ENCODE measurements around the gene PRND. TPM values are rescaled to one million over a fixed set of nuclear protein-coding genes. Genes with fewer than 3 reads are reported as not detected.
A peak's percentile ranks its signal among the peaks of the same experiment; 100 is the strongest.
"Not testable (repeated sequence)": the region's sequence is repeated elsewhere in the genome, so short reads cannot be mapped to it uniquely, and the experiment has no call there.

PRND gene
- total RNA-seq, 1 experiment from 2014 or later: 0.21 TPM

DNA sequence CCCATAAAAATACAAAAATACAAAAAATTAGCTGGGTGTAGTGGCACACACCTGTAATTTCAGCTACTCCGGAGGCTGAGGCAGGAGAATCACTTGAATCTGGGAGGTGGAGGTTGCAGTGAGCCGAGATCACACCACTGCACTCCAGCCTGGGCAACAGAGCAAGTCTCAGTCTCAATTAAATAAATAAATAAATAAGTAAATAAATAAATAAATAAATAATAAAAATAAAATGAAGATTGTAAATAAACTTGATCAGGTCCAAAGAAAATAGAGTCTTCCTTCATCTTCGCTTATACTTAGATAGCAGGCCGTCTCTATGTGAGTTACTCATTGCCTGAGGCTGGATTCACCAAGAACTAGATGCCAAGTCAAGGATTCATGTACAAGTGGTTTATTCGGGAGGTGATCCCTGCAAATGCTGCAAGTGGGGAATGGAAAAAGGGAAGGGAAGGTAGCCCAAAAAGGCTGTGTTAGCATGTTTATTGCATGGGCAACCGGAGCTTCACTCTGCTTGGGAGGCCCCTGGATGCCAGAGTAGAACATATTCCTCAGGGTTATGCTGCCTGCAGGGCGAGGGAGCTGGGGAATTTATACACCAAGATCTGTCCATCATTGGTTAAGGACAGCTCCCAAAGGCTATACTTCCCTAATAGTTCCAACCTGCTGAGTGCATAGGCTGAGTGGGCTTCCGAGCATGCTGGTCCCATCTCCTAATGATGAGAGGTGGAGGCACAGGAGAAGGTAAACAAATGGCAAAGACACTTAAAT, 16.3 kb downstream of the PRND start:
- H3K36me3 ChIP-seq (replicated peaks; ENCODE audit: control insufficient read depth, insufficient read depth, low read length): no peaks in the 10 kb centered on the region
- H3K27me3 ChIP-seq (ENCODE audit: control insufficient read depth, insufficient read depth, low read length): no peaks in the 10 kb centered on the region
- no peak overlapping the region for H3K4me3 ChIP-seq (ENCODE audit: insufficient read depth, low read depth, low read length)
- DNase-seq: no peak

DNA sequence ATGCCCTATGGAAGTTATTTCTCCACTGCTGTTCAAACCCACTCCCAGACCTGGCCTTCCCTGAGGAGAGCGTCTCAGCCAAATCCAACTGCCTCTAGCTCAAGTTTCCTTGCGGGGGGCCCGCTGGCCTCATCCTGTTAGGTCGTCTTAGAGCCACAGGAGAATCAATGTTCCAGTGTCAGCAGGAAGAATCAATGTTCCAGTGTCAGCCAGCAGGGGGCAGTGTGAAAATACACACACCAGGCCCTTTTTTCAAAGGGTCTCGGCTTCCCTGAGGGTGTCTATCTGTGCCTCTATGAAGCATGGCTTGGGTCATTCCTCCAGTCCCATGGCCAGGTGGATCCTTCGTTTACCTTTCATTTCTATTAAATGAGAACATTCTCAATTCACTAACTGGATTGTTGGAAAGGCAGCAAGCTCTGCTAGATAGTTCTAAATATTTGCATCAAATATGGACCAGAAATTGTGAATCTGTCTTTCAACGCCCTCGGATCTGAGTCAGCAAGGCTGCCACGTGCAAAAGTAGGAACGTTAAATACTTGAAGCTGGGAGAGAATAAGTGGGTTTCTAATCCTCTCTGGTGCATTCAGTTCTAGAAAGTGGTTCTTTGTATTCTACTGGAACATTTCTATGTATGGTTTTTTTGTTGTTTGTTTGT, 19.2 kb downstream of the PRND start:
- no peaks in the 10 kb centered on the region for H3K27me3 ChIP-seq (ENCODE audit: control insufficient read depth, insufficient read depth, low read length)
- H3K36me3 ChIP-seq (replicated peaks; ENCODE audit: control insufficient read depth, insufficient read depth, low read length): no peaks in the 10 kb centered on the region
- DNase-seq: peak; percentile 60
- H3K4me3 ChIP-seq (ENCODE audit: insufficient read depth, low read depth, low read length): no peak overlapping the region

DNA sequence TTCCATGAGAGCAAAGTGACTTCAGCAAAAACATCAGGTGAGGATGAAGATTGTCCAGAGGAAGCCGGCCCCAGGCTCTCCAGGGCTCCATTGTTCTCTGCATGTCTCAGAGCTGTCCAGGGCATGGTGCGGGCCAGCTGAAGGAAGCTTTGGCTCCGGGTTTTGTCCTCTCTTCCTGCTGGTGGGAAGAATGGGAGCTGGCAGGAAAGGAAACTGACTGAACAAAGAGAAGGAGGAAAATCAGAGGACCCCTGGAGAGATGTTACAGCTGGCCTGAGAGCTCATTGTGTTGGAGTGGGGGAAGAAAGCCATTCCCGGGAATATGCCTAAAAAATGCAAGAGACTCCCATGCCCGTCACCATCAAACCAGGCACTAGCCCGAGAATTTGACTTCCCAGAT, 27.1 kb downstream of the PRND start:
- no peaks in the 10 kb centered on the region; the same call in 1 of the 2 replicates for H3K27me3 ChIP-seq (ENCODE audit: control insufficient read depth, insufficient read depth, low read length)
- no peak overlapping the region for H3K4me3 ChIP-seq (ENCODE audit: insufficient read depth, low read depth, low read length)
- H3K36me3 ChIP-seq (replicated peaks; ENCODE audit: control insufficient read depth, insufficient read depth, low read length): no peaks in the 10 kb centered on the region
- DNase-seq: no peak

DNA sequence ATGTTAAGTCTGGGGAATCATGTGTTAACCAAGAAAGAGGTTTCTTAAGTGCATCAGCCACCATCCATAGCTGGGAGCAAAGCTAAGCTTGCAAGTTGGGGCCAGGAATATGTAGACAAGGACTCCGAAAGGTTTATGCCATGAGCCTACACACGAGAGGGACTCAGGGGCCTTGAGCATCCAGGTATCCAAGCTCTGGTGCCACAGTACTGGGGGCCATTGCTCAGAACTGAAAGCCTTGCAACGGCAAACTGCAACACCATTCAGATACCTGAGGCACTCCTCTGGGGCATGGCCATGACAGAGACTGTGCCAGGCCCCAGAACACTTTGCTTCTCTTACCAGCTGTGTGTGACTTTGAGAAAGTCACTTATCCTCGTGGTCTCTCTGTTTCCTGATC, 27.6 kb downstream of the PRND start:
- Histone ChIP-seq H3K27me3 (ENCODE audit: control insufficient read depth, insufficient read depth, low read length) (no peaks in the 10 kb centered on the region; the same call in 1 of the 2 replicates), H3K36me3 (replicated peaks; ENCODE audit: control insufficient read depth, insufficient read depth, low read length) (no peaks in the 10 kb centered on the region), H3K4me3 (ENCODE audit: insufficient read depth, low read depth, low read length) (no peak overlapping the region)
- DNase-seq: no peak

DNA sequence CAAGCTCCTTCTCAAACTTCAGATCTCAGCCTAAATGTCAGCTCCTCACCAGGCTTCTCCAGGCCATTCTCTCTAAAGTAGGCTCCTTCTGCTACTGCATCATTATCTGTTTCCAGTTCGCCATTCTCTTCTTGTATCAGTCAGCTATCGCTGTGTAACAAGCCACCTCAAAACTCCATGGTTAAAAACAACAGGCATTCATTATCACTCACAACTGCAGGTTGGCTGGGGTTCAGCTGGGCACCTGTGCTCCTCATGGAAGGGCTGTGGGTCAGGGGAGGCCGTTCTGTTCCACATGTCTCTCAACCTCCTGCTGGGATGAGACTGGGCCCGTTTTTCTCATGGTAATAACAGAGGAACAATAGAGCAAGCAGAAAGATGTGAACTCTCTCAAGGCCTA, 28.7 kb downstream of the PRND start:
- no peaks in the 10 kb centered on the region for H3K36me3 ChIP-seq (replicated peaks; ENCODE audit: control insufficient read depth, insufficient read depth, low read length)
- no peak overlapping the region for H3K4me3 ChIP-seq (ENCODE audit: insufficient read depth, low read depth, low read length)
- no peaks in the 10 kb centered on the region; the same call in 1 of the 2 replicates for H3K27me3 ChIP-seq (ENCODE audit: control insufficient read depth, insufficient read depth, low read length)
- DNase-seq: no peak

GRCh38 chr20:4759100-4759884, 37.6 kb downstream of the PRND start:
- not testable (repeated sequence) for H3K4me3 ChIP-seq (ENCODE audit: insufficient read depth, low read depth, low read length); H3K27me3 ChIP-seq (ENCODE audit: control insufficient read depth, insufficient read depth, low read length); H3K36me3 ChIP-seq (replicated peaks; ENCODE audit: control insufficient read depth, insufficient read depth, low read length)
- peak; percentile 42 for DNase-seq

- Histone ChIP-seq H3K27me3 (ENCODE audit: control insufficient read depth, insufficient read depth, low read length) (peaks cover 7% of the 10 kb centered on the region), H3K4me3 (ENCODE audit: insufficient read depth, low read depth, low read length) (no peak overlapping the region), H3K36me3 (replicated peaks; ENCODE audit: control insufficient read depth, insufficient read depth, low read length) (no peaks in the 10 kb centered on the region)
- no peak for DNase-seq
Observed at GRCh38 chr20:4763261-4763660, 41.6 kb downstream of the PRND start.

- peaks cover 7% of the 10 kb centered on the region for H3K27me3 ChIP-seq (ENCODE audit: control insufficient read depth, insufficient read depth, low read length)
- no peak overlapping the region for H3K4me3 ChIP-seq (ENCODE audit: insufficient read depth, low read depth, low read length)
- no peaks in the 10 kb centered on the region for H3K36me3 ChIP-seq (replicated peaks; ENCODE audit: control insufficient read depth, insufficient read depth, low read length)
- peak; percentile 7 for DNase-seq
Observed at GRCh38 chr20:4763723-4764510, 42.2 kb downstream of the PRND start.

- peak; percentile 1 for DNase-seq
- H3K4me3 ChIP-seq (ENCODE audit: insufficient read depth, low read depth, low read length): no peak overlapping the region
- no peaks in the 10 kb centered on the region for H3K36me3 ChIP-seq (replicated peaks; ENCODE audit: control insufficient read depth, insufficient read depth, low read length)
- H3K27me3 ChIP-seq (ENCODE audit: control insufficient read depth, insufficient read depth, low read length): peaks cover 7% of the 10 kb centered on the region
Observed at GRCh38 chr20:4764805-4765204, 43.1 kb downstream of the PRND start.

DNA sequence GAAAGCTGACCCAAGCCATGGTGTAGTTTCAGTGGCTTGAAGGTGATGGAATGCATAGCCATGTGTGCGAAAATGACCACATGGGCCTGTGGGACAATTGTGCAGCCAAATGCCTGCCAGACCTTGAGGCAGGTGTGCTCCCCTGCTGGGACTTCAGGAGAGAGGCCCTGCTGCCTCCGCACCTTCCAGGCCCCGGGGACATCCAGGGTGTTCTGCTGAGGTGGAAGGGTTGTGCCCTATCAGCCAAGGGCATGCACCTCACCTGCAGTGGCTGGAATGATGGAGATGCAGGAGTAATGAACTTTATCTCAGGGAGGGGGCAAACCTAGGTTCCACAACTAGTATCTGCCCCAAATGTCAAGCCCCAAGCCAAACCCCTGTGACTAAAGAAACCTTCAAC, 44.0 kb downstream of the PRND start:
- H3K4me3 ChIP-seq (ENCODE audit: insufficient read depth, low read depth, low read length): no peak overlapping the region
- H3K27me3 ChIP-seq (ENCODE audit: control insufficient read depth, insufficient read depth, low read length): peaks cover 7% of the 10 kb centered on the region
- DNase-seq: no peak
- H3K36me3 ChIP-seq (replicated peaks; ENCODE audit: control insufficient read depth, insufficient read depth, low read length): no peaks in the 10 kb centered on the region

DNA sequence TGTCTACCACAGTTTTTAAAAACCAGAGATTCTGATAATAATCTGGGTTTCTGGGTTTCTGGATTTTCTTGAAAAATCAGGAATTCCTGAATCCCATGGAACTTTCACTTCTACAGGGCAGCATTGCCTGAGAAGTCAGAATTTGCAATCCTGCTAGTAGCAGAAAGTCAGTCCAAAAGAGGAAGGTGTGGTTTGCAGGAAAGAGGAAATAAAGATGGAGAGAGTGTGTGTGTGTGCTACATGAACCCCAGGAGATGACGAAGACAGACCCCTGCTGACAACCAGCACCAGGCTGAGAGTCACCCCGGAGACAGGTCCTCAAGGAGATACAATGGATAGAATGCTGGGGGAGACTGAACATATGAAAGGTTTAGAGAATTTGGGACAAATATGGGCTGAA, 44.9 kb downstream of the PRND start:
- H3K4me3 ChIP-seq (ENCODE audit: insufficient read depth, low read depth, low read length): no peak overlapping the region
- no peaks in the 10 kb centered on the region for H3K36me3 ChIP-seq (replicated peaks; ENCODE audit: control insufficient read depth, insufficient read depth, low read length)
- DNase-seq: no peak
- peaks cover 3% of the 10 kb centered on the region for H3K27me3 ChIP-seq (ENCODE audit: control insufficient read depth, insufficient read depth, low read length)

DNA sequence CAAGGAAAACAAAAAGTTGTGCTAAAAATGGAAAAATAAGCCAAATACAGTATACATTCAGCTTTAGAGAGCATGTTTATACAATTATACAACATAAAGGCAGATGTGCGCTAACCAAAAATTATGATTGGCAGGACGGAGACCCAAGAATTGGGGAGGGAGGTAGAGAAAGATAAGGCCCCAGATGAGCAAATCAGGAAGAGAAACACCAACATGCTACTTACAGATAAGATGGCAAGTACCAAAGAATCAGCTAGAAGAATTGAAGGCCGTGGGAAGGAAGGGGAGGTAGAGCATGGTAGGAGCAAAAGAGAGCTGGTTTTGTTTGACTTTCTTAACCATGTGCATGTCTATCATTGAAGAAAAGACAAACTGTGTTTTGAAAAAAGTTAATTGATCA, 45.4 kb downstream of the PRND start:
- H3K4me3 ChIP-seq (ENCODE audit: insufficient read depth, low read depth, low read length): no peak overlapping the region
- peaks cover 3% of the 10 kb centered on the region for H3K27me3 ChIP-seq (ENCODE audit: control insufficient read depth, insufficient read depth, low read length)
- no peak for DNase-seq
- H3K36me3 ChIP-seq (replicated peaks; ENCODE audit: control insufficient read depth, insufficient read depth, low read length): no peaks in the 10 kb centered on the region

GRCh38 chr20:4769328-4769727, 47.6 kb downstream of the PRND start:
- Histone ChIP-seq H3K4me3 (ENCODE audit: insufficient read depth, low read depth, low read length) (no peak overlapping the region), H3K36me3 (replicated peaks; ENCODE audit: control insufficient read depth, insufficient read depth, low read length) (no peaks in the 10 kb centered on the region), H3K27me3 (ENCODE audit: control insufficient read depth, insufficient read depth, low read length) (no peaks in the 10 kb centered on the region)
- DNase-seq: no peak

GRCh38 chr20:4770026-4770425, 48.3 kb downstream of the PRND start:
- no peak overlapping the region for H3K4me3 ChIP-seq (ENCODE audit: insufficient read depth, low read depth, low read length)
- no peaks in the 10 kb centered on the region for H3K27me3 ChIP-seq (ENCODE audit: control insufficient read depth, insufficient read depth, low read length)
- DNase-seq: no peak
- H3K36me3 ChIP-seq (replicated peaks; ENCODE audit: control insufficient read depth, insufficient read depth, low read length): no peaks in the 10 kb centered on the region
